ENCODE data around the gene HOXC6. TPM values are rescaled to one million over a fixed set of nuclear protein-coding genes. Genes with fewer than 3 reads are reported as not detected.
A peak's percentile ranks its signal among the peaks of the same experiment; 100 is the strongest.

Gene HOXC6
- total RNA-seq, 2 experiments from 2014 or later: not detected

- Mint-ChIP-seq H3K27me3 (peaks cover 100% of the 10 kb centered on the region), H3K4me3 (peak overlapping the region; percentile 11), H3K27ac (no peak overlapping the region), H3K9me3 (no peaks in the 10 kb centered on the region), H3K4me1 (ENCODE audit: low read depth) (peaks cover 42% of the 10 kb centered on the region), H3K36me3 (ENCODE audit: low read depth) (no peaks in the 10 kb centered on the region)
- H3K27ac ChIP-seq (ENCODE audit: low read depth in 1 of 2, low read length in 2 of 2): no peak overlapping the region
- DNase-seq: no peak
- POLR2A ChIA-PET: no interaction called here
- no peak overlapping the region for H3K4me3 ChIP-seq (ENCODE audit: low read length)
- H3K36me3 ChIP-seq (ENCODE audit: insufficient read depth, low read length): no peaks in the 10 kb centered on the region
- H3K27me3 ChIP-seq (ENCODE audit: control insufficient read depth in 1 of 2, insufficient read depth in 2 of 2, low read length in 2 of 2): peaks cover 95 to 98% of the 10 kb centered on the region in 2 experiments
- no peak for TF ChIP-seq CTCF (IDR thresholded peaks at IDR 0.05)
- intact Hi-C loops (cut with DNase I, micrococcal nuclease): loop anchor here in 1 of 2 experiments (10.0 kb wide), 1 partner anchor 363 kb away; the partner anchor contains the start of gene GPR84
- ATAC-seq (ENCODE audit: poor library complexity): no peak
- CTCF ChIA-PET: interaction anchor here (0.6 to 2.0 kb wide), 2 partner anchors 190 to 206 kb away, joined by 3 to 7 read pairs; no protein-coding TSS in a partner anchor
- peaks cover 53% of the 10 kb centered on the region for H3K4me1 ChIP-seq (ENCODE audit: insufficient read depth, low read length)
- H3K9me3 ChIP-seq (ENCODE audit: control insufficient read depth in 1 of 2, insufficient read depth in 1 of 2, low read length in 2 of 2): peaks cover 0 to 59% of the 10 kb centered on the region in 2 experiments
Measured at GRCh38 chr12:54001283-54002187, 26.7 kb upstream of the HOXC6 start.

DNA sequence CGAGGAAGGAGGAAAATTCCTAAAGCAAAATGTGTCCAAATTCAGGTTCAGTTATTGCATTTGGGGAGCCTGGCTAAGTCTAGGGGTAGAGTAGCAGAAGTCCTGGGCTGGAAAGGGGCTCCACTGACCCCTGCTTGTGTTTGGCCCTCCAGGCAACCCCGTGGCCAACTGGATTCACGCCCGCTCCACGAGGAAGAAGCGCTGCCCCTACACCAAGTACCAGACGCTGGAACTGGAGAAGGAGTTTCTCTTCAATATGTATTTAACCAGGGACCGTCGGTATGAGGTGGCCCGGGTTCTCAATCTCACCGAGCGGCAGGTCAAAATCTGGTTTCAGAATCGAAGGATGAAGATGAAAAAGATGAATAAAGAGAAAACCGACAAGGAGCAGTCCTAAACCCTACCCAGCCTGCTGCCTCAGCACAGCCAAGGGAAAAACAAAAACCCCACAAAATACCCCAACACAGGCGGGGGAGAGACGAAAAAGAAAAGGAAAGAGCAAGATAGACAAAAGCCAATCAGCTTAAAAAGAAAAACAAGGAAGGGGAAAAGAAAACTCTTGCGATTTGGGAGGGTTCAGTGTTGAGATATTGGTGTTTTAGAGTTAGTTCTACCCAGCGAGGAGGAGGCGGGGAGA is 25.8 kb upstream of the HOXC6 start:
- no peak for DNase-seq
- no peak overlapping the region for H3K4me3 Mint-ChIP-seq
- ChIA-PET POLR2A (no interaction called here), CTCF (interaction anchor here (2.7 kb wide), 1 partner anchor 199 kb away, joined by 14 read pairs; no protein-coding TSS in a partner anchor)
- H3K27ac Mint-ChIP-seq: no peak overlapping the region
- Histone ChIP-seq H3K27ac (ENCODE audit: low read depth in 1 of 2, low read length in 2 of 2) (no peak overlapping the region), H3K9me3 (ENCODE audit: control insufficient read depth in 1 of 2, insufficient read depth in 1 of 2, low read length in 2 of 2) (peaks cover 0 to 56% of the 10 kb centered on the region in 2 experiments), H3K4me1 (ENCODE audit: insufficient read depth, low read length) (peaks cover 49% of the 10 kb centered on the region), H3K4me3 (ENCODE audit: low read length) (no peak overlapping the region), H3K36me3 (ENCODE audit: insufficient read depth, low read length) (no peaks in the 10 kb centered on the region), H3K27me3 (ENCODE audit: control insufficient read depth in 1 of 2, insufficient read depth in 2 of 2, low read length in 2 of 2) (peaks cover 95 to 98% of the 10 kb centered on the region in 2 experiments)
- H3K4me1 Mint-ChIP-seq (ENCODE audit: low read depth): peaks cover 39% of the 10 kb centered on the region
- peaks cover 100% of the 10 kb centered on the region for H3K27me3 Mint-ChIP-seq
- intact Hi-C loops (cut with DNase I, micrococcal nuclease): loop anchor here in 1 of 2 experiments (10.0 kb wide), 1 partner anchor 362 kb away; the partner anchor contains the start of gene GPR84
- no peak for ATAC-seq (ENCODE audit: poor library complexity)
- TF ChIP-seq CTCF (IDR thresholded peaks at IDR 0.05): no peak
- H3K36me3 Mint-ChIP-seq (ENCODE audit: low read depth): no peaks in the 10 kb centered on the region
- H3K9me3 Mint-ChIP-seq: no peaks in the 10 kb centered on the region

GRCh38 chr12:54002915-54003389 is 25.3 kb upstream of the HOXC6 start:
- ChIA-PET CTCF (interaction anchor here (1.2 to 2.7 kb wide), 2 partner anchors 198 to 211 kb away, joined by 3 to 14 read pairs; no protein-coding TSS in a partner anchor), POLR2A (no interaction called here)
- Mint-ChIP-seq H3K27me3 (peaks cover 100% of the 10 kb centered on the region), H3K4me3 (no peak overlapping the region), H3K4me1 (ENCODE audit: low read depth) (peaks cover 35% of the 10 kb centered on the region), H3K36me3 (ENCODE audit: low read depth) (no peaks in the 10 kb centered on the region), H3K9me3 (no peaks in the 10 kb centered on the region), H3K27ac (no peak overlapping the region)
- Histone ChIP-seq H3K4me3 (ENCODE audit: low read length) (no peak overlapping the region), H3K9me3 (ENCODE audit: control insufficient read depth in 1 of 2, insufficient read depth in 1 of 2, low read length in 2 of 2) (peaks cover 0 to 53% of the 10 kb centered on the region in 2 experiments), H3K4me1 (ENCODE audit: insufficient read depth, low read length) (peaks cover 43% of the 10 kb centered on the region), H3K27ac (ENCODE audit: low read depth in 1 of 2, low read length in 2 of 2) (no peak overlapping the region), H3K36me3 (ENCODE audit: insufficient read depth, low read length) (no peaks in the 10 kb centered on the region), H3K27me3 (ENCODE audit: control insufficient read depth in 1 of 2, insufficient read depth in 2 of 2, low read length in 2 of 2) (peaks cover 95 to 98% of the 10 kb centered on the region in 2 experiments)
- ATAC-seq (ENCODE audit: poor library complexity) (no peak), DNase-seq (no peak)
- intact Hi-C loops (cut with DNase I, micrococcal nuclease): loop anchor here in 1 of 2 experiments (10.0 kb wide), 1 partner anchor 362 kb away; the partner anchor contains the start of gene GPR84
- TF ChIP-seq CTCF (IDR thresholded peaks at IDR 0.05): no peak

All from CD4-positive, alpha-beta T cell (primary cell).